Small intestine (tissue), 7 donors: ENCODE measurements around the gene CILP2. TPM values are rescaled to one million over a fixed set of nuclear protein-coding genes. Genes with fewer than 3 reads are reported as not detected.

Experiments used
- DNase-seq, 2 donors: peaks; one replicate each; pipeline versions ENCODE4 v3.0.0 to v3.0.0-alpha.2; 2013
- FAIRE-seq: peaks from 2 replicates; lab custom pipeline; 2012; peaks lifted over from hg19 to GRCh38; lab: Jason Lieb, UNC
- H3K27ac ChIP-seq, 3 donors: one replicate each; pipeline ENCODE4 v1.5.1; 2013; ENCODE audit warnings: low read length in 2 of 3, mild to moderate bottlenecking in 2 of 3, control low read depth in 1 of 3, inconsistent platforms in 1 of 3, low read depth in 1 of 3, moderate library complexity in 1 of 3
- H3K27me3 ChIP-seq, 3 donors: one replicate each; pipeline ENCODE4 v1.6.1; 2013; ENCODE audit warnings: low read length in 3 of 3, inconsistent platforms in 1 of 3; ENCODE audit not compliant: control insufficient read depth in 3 of 3, insufficient read depth in 3 of 3
- H3K36me3 ChIP-seq, 3 donors: one replicate each; pipeline ENCODE4 v1.6.1; 2013; ENCODE audit warnings: low read length in 3 of 3, inconsistent platforms in 1 of 3, low read depth in 1 of 3, mild to moderate bottlenecking in 1 of 3, moderate library complexity in 1 of 3; ENCODE audit not compliant: control insufficient read depth in 3 of 3, insufficient read depth in 2 of 3
- H3K4me1 ChIP-seq, 3 donors: one replicate each; pipeline ENCODE4 v1.6.1; 2013; ENCODE audit warnings: low read length in 2 of 3, inconsistent platforms in 1 of 3, low read depth in 1 of 3, mild to moderate bottlenecking in 1 of 3, moderate library complexity in 1 of 3; ENCODE audit not compliant: control insufficient read depth in 3 of 3, insufficient read depth in 2 of 3
- H3K4me3 ChIP-seq, 3 donors: one replicate each; pipeline ENCODE4 v1.5.1; 2013; ENCODE audit warnings: low read length in 3 of 3, control low read depth in 1 of 3, inconsistent platforms in 1 of 3, low read depth in 1 of 3, mild to moderate bottlenecking in 1 of 3, moderate library complexity in 1 of 3
- H3K9me3 ChIP-seq, 2 donors: one replicate each; pipeline ENCODE4 v1.6.1; 2013; ENCODE audit warnings: low read depth in 1 of 2, low read length in 1 of 2; ENCODE audit not compliant: control insufficient read depth in 2 of 2, insufficient read depth in 1 of 2
- WGBS, 3 donors: extraction: QIAGEN DNeasy Blood & Tissue Kit; methylation state at CpG; one replicate each; pipeline ENCODE4 v1.1.7; 2013; 5-methylcytosine and 5-hydroxymethylcytosine counted together
- polyA plus RNA-seq, 4 donors: library from polyadenylated mRNA; stranded (reverse) in 3 of 4; unstranded in 1 of 4; fragments of 200-250 nt in 3 of 4; fragments of 120-200 nt in 1 of 4; gene quantifications; one replicate each; pipeline versions ENCODE4 v1.2.1 to v1.2.3, GENCODE V29; 2013
- donor health status: healthy with polysubstance abuse.
- donor health status: control.
- donor health status: control.
- donor health status: Bipolar disorder and iron deficiency.
- donor health status: healthy.

CILP2 gene
- polyA plus RNA-seq, 4 donors: 0.09 to 0.13 TPM; not detected in 2

- peaks cover 0 to 12% (median 4%) of the 10 kb centered on the region in 3 donors for H3K36me3 ChIP-seq
- 86 to 92% (median 92%) methylated on average over 73 to 74 of the region's 74 CpGs for WGBS, 3 donors
- peaks cover 0 to 13% (median 9%) of the 10 kb centered on the region in 3 donors for H3K4me1 ChIP-seq
- DNase-seq (no peak), FAIRE-seq (no peak)
- peaks cover 0 to 10% (median 0%) of the 10 kb centered on the region in 3 donors for H3K27me3 ChIP-seq
- H3K27ac ChIP-seq: peak within 1 kb of the TSS; percentile 24 to 92 (median 60)
- H3K9me3 ChIP-seq: peaks cover 0 to 20% of the 10 kb centered on the region in 2 donors
- H3K4me3 ChIP-seq: peak within 1 kb of the TSS; percentile 80 to 100 (median 81)
Measured at GRCh38 chr19:19514881-19515641, 23.0 kb upstream of the CILP2 start, which contains the start of gene TSSK6. TSS of gene TSSK6 (minus strand) at chr19:19515548. CDS start at chr19:19515427, 121 bp downstream.

DNA sequence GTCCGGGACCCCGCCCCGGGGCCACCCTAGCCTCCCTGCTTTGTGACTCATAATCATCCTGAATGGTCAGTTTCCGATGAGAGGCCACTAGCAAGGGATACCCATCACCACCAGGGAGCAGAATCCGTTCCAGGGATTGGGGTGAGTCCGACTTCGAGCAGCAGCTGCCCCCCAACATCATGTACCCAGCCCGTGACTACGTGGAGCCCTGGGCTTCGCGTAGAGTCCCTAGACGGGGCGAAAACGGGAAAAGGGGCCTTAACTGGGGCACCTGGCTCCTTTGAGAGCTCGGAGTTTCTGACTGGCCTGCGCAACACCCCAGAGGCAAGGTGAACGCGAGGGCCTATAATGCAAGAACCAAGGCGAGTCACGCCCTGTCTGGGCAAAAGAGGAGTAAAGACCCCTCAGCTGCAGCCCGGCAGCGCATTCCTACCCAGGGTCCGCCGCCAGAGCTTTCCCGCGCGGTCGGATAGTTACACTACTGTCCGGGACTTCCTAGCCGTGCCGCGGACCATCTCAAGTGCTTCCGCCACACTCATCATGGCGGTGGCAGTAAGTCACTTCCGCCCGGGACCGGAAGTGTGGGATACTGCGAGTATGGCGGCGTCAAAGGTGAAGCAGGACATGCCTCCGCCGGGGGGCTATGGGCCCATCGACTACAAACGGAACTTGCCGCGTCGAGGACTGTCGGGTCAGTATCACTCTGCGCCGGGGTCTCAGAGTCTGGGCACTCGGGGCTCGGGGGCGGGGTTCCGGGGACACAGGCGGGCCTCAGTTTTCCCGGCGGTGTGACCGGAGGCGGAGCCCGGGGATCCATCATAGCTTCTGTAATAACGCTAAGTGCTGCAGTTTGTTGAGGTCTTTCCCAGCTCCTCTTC is 22.2 kb upstream of the CILP2 start, which contains the start of gene NDUFA13:
Gene NDUFA13, plus strand, starts transcription at position 584 of the 878 bp plus-strand sequence. Its CDS starts 14 bp downstream, at position 598.
- peak within 1 kb of the TSS; percentile 24 to 92 (median 60) for H3K27ac ChIP-seq
- no peak for FAIRE-seq
- H3K4me3 ChIP-seq: peak within 1 kb of the TSS; percentile 80 to 100 (median 81)
- peaks cover 0 to 13% (median 9%) of the 10 kb centered on the region in 3 donors for H3K4me1 ChIP-seq
- WGBS, 3 donors: 2 to 6% (median 4%) methylated on average over 61 of the region's 61 CpGs
- H3K36me3 ChIP-seq: peaks cover 0 to 15% (median 4%) of the 10 kb centered on the region in 3 donors
- DNase-seq: peak; percentile 92 to 98
- H3K9me3 ChIP-seq: peaks cover 0 to 20% of the 10 kb centered on the region in 2 donors
- peaks cover 0 to 10% (median 0%) of the 10 kb centered on the region in 3 donors for H3K27me3 ChIP-seq

- FAIRE-seq (no peak), DNase-seq (no peak)
- Histone ChIP-seq H3K4me1 (peaks cover 0 to 13% (median 9%) of the 10 kb centered on the region in 3 donors), H3K36me3 (peaks cover 0 to 20% (median 6%) of the 10 kb centered on the region in 3 donors), H3K27ac (no peak overlapping the region), H3K4me3 (peak overlapping the region in 2 of 3 donors; percentile 80 to 100), H3K9me3 (peaks cover 0 to 20% of the 10 kb centered on the region in 2 donors), H3K27me3 (peaks cover 0 to 10% (median 0%) of the 10 kb centered on the region in 3 donors)
- 81 to 87% (median 85%) methylated on average over 10 of the region's 10 CpGs for WGBS, 3 donors
Measured at GRCh38 chr19:19517235-19517619, 20.8 kb upstream of the CILP2 start.

GRCh38 chr19:19520989-19521388 is 17.1 kb upstream of the CILP2 start:
- no peaks in the 10 kb centered on the region for H3K27me3 ChIP-seq
- no peak overlapping the region for H3K4me3 ChIP-seq
- H3K9me3 ChIP-seq: no peaks in the 10 kb centered on the region
- DNase-seq: no peak
- peaks cover 0 to 6% (median 0%) of the 10 kb centered on the region in 3 donors for H3K4me1 ChIP-seq
- peaks cover 3 to 44% (median 6%) of the 10 kb centered on the region in 3 donors for H3K36me3 ChIP-seq
- FAIRE-seq: no peak
- H3K27ac ChIP-seq: no peak overlapping the region
- 80 to 85% (median 82%) methylated on average over 6 of the region's 6 CpGs for WGBS, 3 donors

GRCh38 chr19:19523177-19523576 is 14.9 kb upstream of the CILP2 start:
- Histone ChIP-seq H3K4me3 (no peak overlapping the region), H3K4me1 (no peaks in the 10 kb centered on the region), H3K36me3 (peaks cover 3 to 64% (median 6%) of the 10 kb centered on the region in 3 donors), H3K9me3 (no peaks in the 10 kb centered on the region), H3K27me3 (no peaks in the 10 kb centered on the region), H3K27ac (no peak overlapping the region)
- 92 to 94% (median 92%) methylated on average over 3 of the region's 3 CpGs for WGBS, 3 donors
- DNase-seq: no peak
- no peak for FAIRE-seq

DNA sequence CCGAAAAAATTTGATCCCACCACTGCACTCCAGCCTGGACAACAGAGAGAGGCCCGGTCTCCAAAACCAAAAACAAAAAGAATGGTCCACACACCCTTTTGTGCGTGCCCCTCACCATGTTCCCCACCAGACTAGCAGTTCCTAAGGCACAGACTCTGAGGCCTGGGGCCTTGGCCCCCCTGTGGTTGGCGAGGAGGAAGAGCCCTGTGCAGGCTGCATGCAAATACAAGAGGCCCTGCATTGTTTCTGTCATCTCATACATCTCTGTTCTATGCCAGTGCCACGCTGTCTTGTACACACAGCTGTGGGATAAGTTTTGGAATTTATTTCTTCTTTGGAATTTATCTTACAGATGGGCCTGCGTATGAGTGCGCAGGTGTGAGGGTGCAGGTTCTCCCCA is 14.0 kb upstream of the CILP2 start:
- Histone ChIP-seq H3K9me3 (no peaks in the 10 kb centered on the region), H3K27ac (no peak overlapping the region), H3K4me1 (no peaks in the 10 kb centered on the region), H3K36me3 (peaks cover 3 to 66% (median 5%) of the 10 kb centered on the region in 3 donors), H3K4me3 (no peak overlapping the region), H3K27me3 (no peaks in the 10 kb centered on the region)
- DNase-seq (no peak), FAIRE-seq (no peak)
- 85 to 93% (median 87%) methylated on average over 7 of the region's 7 CpGs for WGBS, 3 donors

DNA sequence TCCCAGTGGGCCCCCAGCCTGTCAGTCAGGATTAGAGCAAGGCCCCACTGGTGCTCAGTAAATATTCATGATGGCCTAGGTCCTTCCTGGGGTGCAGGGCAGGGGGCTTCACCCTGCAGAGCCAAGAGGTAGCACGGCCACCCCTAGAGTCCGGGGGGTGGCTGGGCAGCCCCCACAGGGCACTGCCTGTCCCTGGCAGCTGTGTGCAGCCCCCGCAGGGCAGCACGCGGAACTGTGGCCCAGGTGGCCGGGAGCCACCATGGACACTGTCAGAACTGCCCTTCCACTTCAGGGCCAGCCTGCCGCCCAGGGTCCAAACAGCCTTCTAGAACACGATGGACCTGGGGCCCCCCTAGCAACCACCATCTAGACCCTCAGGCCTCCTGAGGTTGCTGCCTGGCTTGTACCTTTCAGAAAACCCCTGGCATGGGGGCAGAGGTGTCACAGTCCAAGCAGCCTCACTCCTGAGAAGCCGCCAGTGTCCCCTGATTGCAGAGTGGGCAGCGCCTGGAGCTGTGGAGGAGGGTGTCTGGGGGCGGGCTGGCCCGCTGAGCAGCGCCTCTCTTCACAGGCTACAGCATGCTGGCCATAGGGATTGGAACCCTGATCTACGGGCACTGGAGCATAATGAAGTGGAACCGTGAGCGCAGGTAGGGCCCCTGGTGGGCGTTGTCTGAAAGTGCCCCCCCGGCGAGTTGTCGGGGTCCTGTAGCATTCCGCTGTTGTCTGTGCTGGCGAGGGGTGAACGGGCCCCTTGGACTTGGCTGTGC is 12.3 kb upstream of the CILP2 start:
- H3K36me3 ChIP-seq: peaks cover 2 to 64% (median 3%) of the 10 kb centered on the region in 3 donors
- no peaks in the 10 kb centered on the region for H3K4me1 ChIP-seq
- no peak for FAIRE-seq
- H3K4me3 ChIP-seq: no peak overlapping the region
- H3K27me3 ChIP-seq: no peaks in the 10 kb centered on the region
- no peak overlapping the region for H3K27ac ChIP-seq
- 91 to 94% (median 94%) methylated on average over 22 to 23 of the region's 23 CpGs for WGBS, 3 donors
- no peak for DNase-seq
- H3K9me3 ChIP-seq: no peaks in the 10 kb centered on the region
